Suprapubic skin (tissue), 4 donors: ENCODE measurements around the gene ZNF776.

ENCODE experiments used
- EP300 ChIP-seq: sonication (generic); formaldehyde crosslinking; IDR thresholded peaks from one replicate; pipeline ENCODE4 v1.6.1; 2017; ENCODE audit warnings: antibody characterized with exemption
- POLR2A ChIP-seq, 2 donors: fragments of 450-650 bp; IDR thresholded peaks; one replicate each; pipeline ENCODE4 v1.6.1; 2017; ENCODE audit warnings: antibody characterized with exemption in 2 of 2, mild to moderate bottlenecking in 2 of 2, moderate library complexity in 2 of 2
- POLR2AphosphoS5 ChIP-seq, 3 donors: sonication (generic); formaldehyde crosslinking; IDR thresholded peaks; one replicate each; pipeline ENCODE4 v1.6.1; 2017; ENCODE audit warnings: antibody characterized with exemption in 3 of 3
- TF ChIP-seq, protein P1 (sequence below), 2 donors: fragments of 200-600 bp in 1 of 2; fragments of 450-650 bp in 1 of 2; sonication (generic) in 1 of 2; IDR thresholded peaks; one replicate each; pipeline ENCODE4 v1.5.1; 2016 to 2019; ENCODE audit warnings: antibody characterized with exemption in 2 of 2, mild to moderate bottlenecking in 1 of 2, moderate library complexity in 1 of 2

DNA sequence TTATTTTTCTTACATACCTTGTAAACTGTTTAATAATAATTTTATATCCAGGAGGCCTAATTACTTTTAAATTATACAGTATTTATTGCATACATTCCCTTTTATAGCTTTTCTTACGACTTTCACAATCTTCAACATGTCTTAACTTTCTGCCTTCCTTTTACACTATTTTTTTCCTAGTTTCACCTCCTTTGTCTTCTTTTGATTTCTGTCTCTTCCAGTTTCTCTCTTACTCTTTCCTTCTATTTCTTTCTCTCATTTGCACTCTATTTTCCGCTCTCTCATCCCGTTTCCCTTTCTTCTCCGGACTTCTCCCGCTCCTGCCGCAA, 56.6 kb downstream of the ZNF776 start:
- TF ChIP-seq, protein P1, sequence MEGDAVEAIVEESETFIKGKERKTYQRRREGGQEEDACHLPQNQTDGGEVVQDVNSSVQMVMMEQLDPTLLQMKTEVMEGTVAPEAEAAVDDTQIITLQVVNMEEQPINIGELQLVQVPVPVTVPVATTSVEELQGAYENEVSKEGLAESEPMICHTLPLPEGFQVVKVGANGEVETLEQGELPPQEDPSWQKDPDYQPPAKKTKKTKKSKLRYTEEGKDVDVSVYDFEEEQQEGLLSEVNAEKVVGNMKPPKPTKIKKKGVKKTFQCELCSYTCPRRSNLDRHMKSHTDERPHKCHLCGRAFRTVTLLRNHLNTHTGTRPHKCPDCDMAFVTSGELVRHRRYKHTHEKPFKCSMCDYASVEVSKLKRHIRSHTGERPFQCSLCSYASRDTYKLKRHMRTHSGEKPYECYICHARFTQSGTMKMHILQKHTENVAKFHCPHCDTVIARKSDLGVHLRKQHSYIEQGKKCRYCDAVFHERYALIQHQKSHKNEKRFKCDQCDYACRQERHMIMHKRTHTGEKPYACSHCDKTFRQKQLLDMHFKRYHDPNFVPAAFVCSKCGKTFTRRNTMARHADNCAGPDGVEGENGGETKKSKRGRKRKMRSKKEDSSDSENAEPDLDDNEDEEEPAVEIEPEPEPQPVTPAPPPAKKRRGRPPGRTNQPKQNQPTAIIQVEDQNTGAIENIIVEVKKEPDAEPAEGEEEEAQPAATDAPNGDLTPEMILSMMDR (IDR thresholded peaks at IDR 0.05), result no peak
- no peak for TF ChIP-seq EP300
- no peak for TF ChIP-seq POLR2A (IDR thresholded peaks at IDR 0.05)
- TF ChIP-seq POLR2AphosphoS5 (IDR thresholded peaks at IDR 0.05), result no peak
